ENCODE data around the gene KIF26B.

- no peak for TF ChIP-seq YY1 (IDR thresholded peaks at IDR 0.05; ENCODE audit: insufficient read depth, insufficient read length)
- no peak for TF ChIP-seq ZNF274 (IDR thresholded peaks at IDR 0.05; ENCODE audit: low read depth, low read length)
- no peak for TF ChIP-seq SUZ12 (IDR thresholded peaks at IDR 0.05; ENCODE audit: extremely low read depth, insufficient read depth, insufficient read length)
Observed at GRCh38 chr1:245188403-245188802, 33.6 kb downstream of the KIF26B start.

Data from NT2/D1 (cell line).